GM18867 (cell line): Measurements from ENCODE around the gene BMI1.

Source experiments
- ATAC-seq: cut with Tn5 transposase; IDR thresholded peaks from one replicate; pipeline ENCODE4 v1.9.1; 2021; ENCODE audit warnings: mild to moderate bottlenecking, moderate library complexity; ENCODE audit not compliant: unreplicated experiment

The BMI1 gene

DNA sequence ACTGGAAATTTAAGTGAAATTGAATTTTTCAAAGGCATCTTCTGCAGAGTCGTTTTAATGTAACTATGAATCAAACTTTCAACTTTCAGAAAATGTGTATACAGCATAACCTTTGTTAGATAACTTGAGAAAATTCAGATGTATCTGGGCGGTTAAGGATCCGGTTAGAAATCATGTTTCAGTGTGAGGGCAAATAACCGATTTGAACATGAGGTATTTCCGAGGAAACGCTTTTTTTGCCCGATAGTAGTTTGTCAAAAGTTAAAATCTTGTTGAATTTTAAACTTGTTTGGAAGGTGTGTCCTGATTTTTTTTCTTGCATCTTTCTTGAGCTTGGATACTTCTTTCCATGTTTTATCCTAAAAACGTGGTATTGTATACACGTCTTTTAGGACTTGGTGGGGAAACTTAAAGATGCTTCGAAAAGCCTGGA, 1.3 kb upstream of the BMI1 start:
- no peak for ATAC-seq

DNA sequence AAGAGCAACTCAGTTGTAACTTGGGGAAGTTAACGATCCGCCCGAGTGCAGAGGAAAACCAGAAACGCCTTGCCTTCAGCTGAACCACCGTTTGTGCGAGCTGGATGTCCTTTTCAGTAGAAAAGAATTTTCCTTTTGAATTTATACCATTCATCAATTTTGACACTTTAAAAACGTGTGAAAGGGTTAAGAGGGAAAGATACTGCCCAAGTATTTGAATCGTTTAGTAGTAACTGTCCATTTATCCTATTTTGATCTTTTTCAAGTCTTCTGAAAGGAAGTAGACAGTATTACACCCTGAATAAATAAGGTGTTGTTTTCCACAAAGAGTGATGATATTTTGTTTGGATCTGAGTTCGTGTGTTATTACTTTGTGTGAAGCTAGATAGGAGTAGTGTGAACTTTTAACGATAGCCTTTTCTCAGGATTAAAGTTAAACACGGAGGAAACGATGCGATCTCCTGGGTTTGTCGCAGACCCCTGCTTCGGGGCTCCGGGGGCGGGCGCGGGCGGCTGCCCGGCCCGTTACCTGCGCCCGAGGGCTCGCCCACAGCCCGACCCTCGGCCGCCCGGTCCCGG, 830 bp upstream of the BMI1 start:
- ATAC-seq = no peak

DNA sequence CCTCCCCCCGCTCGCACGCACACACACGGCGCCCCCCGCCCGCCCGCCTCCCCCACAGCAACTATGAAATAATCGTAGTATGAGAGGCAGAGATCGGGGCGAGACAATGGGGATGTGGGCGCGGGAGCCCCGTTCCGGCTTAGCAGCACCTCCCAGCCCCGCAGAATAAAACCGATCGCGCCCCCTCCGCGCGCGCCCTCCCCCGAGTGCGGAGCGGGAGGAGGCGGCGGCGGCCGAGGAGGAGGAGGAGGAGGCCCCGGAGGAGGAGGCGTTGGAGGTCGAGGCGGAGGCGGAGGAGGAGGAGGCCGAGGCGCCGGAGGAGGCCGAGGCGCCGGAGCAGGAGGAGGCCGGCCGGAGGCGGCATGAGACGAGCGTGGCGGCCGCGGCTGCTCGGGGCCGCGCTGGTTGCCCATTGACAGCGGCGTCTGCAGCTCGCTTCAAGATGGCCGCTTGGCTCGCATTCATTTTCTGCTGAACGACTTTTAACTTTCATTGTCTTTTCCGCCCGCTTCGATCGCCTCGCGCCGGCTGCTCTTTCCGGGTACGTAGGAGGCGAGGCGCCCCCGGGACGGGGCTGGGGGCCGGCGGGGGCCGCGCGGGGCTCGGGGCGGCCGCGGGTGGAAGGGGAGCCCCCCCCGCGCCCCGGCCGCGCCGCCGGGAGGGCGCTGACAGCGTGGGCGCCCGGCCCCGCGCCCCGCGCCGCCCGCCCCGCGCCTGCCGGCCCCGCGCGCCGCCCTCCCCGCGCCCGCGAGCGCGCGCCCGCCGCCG, 441 bp downstream of the BMI1 start:
- peak; percentile 22 for ATAC-seq

DNA sequence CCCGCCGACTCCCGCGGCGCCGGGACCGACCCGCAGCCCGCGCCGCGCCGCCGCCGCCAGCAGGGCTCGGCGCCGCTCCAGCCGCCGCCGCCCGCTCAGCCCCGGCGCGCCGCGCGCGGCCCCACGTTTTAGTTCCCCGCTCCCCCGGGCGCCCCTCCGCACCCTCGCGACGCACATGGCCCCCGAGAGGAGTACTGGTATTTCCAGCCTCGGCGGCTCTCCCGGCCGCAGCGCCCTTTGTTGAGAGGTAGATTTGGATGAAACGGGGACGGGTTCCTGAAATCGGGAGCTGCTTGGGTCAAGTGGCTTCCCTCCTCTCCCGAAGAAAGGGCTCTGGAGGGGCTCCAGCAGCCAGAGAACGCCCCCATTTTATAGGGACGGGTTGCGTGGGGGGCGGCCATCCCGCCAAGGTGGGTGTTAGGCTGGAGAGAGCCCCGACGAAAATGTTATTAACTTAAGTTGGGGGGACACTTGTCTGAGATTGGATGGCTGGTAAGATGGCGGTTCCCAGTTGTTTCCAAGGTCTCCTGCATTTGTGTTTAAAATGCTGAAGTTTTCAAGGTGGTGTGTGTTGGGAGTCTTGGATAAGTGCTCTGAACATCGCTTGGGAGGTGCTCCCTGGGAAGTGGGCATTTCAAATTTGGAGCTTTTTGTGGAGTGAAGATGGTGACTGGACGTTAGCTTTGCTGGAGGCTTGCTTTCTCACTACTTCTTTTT, 1.2 kb downstream of the BMI1 start:
- ATAC-seq = no peak

DNA sequence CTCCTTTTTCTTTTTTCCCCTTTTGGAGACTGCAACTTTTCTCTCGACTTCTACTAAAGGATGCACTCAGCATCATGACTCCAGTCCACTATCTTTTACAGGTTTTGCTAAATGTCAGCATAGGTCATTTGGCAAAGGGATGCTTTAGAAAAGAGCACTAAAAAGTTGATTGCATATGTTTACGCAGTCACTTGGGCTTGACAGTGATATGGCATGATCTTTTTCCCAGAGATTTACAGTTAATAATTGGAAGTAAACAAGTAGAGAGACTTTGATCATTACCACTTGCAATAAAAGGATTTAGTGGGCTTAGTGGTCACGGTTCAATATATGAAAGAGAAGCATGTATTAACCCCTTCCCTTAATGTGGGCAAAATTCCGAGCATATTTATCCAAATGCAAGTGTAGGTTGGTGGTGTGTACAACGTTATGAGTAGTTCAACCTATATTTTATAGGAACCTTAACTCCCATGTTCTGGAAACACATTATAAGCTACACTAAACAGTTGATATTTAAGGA, 1.8 kb downstream of the BMI1 start:
- ATAC-seq = no peak

DNA sequence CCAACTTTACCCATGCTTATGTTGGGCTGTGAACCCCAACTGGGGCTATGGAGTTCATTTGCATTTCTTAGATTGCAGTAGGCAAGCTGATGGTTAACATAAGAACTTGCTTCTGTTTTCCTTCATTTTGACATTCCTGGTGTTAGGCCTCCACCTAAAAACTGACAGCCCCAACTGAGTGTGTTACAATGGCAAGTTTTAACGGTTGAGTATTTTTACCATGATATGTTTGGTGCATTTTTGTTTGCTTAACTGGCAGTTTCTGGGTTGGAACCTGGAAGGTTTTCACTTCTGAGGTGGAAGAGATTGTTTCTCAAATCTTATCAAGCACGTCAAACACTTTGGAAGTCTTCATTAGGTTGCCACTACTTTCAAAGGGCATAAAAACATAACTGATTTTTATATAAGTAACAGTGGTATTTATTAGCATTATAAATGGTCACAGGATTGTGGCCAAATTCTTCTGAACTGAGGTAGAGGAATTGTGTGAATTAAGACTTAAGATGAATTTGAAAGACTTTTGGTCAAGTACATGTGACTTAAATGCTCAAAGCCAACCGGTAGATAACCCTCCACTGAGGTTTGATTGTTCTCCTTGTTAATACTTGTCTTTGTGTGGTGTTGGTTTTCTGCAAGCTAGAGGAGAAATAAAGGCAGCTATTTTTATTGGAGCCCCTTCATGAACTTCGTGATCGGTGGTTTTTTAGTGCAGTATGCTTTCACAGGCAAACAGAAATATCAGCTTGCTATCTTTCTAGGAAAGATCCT, 2.8 kb downstream of the BMI1 start:
- ATAC-seq = no peak

DNA sequence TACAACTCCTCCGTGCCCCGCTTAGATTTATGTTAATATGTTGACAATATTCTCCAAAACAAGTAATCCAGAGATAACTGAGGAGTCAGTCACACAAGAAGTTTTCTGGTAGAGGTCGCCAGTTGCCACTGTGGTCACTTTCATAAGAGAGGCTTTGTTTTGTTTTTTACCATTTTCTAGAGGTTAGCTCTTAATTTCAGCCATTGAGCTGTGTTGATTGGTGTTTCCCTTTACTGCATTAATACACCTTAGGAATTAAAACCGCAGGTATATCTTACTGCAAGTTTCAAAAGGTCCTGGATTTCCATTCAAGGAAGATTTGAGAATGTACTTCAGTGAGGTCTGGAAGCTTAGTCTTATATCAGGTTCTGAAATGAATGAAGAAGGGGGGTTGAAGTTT, 3.5 kb downstream of the BMI1 start:
- no peak for ATAC-seq

DNA sequence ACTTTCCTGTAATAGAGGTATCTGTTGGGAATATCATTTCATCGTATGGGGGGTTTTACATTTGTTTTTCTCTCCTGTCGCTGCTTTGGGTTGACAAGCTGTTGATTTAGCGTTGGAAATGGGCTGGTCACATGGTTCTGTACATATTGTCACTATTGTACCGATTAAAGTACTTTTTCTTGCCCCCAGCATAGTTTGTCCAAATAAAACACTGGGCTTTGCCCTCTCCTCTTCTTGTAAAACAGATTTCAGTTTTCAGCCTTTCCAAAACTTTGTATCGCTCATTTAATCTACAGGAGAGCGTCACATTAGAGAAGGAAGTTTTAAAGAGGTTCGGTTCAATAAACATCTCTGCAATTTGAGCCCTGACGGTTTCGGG, 4.0 kb downstream of the BMI1 start:
- no peak for ATAC-seq

DNA sequence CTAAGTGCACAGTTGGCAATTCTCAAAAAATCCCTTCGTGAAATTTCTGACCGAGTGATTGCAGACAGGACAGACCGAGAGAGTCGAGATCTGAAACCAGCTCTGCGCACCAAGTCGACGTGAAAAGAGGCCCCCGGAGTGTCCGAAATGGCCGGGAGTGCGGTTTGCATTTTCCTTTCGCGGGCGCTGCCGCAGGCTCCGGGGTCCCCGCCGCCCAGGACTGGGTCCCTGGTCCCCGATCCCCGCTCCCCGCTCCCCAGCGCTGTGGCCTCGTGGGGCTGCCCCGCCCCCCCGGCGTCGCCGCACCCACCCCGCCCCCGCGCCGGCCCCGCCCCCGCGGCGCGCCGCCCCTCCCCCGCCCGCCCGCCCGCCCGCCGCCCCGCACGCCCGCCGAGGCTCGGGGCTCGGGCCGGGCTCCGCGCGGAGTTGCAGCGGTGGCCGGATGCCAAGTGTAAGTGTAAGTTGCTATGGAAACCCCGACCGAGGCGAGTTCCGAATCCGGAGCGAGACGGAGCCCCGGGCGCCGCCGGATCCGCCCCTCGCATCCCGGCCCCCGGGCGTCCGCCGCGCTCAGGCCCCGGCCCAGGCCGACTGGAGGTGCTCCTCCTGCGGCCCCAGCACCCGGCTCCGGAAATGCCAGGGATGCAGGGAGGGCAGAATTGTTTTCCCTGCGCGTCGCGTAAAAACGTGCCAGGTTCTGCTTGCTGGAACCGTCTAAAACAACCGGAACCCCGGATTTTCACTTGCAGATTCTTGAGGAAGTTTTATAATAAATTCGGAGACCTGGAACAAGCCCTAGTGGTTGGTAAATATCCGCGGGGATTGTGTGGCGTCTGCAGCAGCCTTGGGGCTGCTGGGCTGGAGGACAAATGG, 4.6 kb downstream of the BMI1 start:
- peak; percentile 50 for ATAC-seq

DNA sequence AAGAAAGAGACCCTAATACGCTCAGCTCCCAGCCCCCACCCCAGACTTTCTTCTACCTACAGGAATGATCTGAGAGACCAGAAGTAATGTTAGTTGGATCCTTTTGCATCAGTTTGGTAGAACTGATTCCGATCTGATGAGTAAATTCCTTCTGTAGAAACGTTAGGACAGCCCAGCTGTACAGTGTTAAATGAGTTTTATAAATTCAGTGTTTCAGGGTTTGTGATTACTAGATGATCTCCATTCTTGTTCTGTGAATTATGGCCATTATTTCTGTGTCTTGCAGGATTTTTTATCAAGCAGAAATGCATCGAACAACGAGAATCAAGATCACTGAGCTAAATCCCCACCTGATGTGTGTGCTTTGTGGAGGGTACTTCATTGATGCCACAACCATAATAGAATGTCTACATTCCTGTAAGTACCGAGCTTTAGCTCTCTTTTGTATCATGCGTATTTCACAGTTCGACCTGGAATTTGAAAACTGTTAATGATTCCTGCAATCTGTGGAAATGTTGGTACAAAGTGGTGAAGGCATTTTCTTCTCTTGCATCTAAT, 5.3 kb downstream of the BMI1 start:
- no peak for ATAC-seq

DNA sequence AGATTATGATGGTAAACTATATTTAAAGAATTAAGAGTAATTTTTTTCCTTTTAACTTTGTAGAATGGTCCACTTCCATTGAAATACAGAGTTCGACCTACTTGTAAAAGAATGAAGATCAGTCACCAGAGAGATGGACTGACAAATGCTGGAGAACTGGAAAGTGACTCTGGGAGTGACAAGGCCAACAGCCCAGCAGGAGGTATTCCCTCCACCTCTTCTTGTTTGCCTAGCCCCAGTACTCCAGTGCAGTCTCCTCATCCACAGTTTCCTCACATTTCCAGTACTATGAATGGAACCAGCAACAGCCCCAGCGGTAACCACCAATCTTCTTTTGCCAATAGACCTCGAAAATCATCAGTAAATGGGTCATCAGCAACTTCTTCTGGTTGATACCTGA, 8.3 kb downstream of the BMI1 start:
- ATAC-seq = no peak

DNA sequence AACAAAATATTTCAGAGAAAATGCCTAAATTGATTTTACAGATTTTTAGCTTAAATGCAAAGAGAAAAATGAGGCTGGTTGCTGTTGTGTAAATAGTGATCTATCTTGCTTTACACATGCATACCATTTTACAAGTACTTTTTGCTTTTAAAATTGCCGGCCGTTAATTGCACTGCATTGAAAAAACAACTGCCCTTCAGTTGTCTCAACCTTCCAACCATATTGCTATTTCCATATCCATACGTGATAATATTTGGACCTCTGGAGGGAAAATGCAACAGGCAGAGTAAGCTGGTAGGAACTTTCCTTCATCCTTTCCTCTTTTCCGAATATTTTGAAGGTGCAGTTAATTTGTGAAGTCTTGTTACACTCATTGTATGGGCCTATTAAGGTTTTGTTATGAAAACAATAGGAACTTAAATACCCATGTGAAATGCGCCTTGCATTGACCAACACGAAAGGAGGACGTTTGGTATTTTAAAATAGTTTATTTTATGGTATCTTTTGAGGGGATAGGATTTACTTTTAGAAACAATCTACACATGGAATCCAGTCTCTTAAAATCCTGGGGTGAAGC, 11.3 kb downstream of the BMI1 start:
- no peak for ATAC-seq

DNA sequence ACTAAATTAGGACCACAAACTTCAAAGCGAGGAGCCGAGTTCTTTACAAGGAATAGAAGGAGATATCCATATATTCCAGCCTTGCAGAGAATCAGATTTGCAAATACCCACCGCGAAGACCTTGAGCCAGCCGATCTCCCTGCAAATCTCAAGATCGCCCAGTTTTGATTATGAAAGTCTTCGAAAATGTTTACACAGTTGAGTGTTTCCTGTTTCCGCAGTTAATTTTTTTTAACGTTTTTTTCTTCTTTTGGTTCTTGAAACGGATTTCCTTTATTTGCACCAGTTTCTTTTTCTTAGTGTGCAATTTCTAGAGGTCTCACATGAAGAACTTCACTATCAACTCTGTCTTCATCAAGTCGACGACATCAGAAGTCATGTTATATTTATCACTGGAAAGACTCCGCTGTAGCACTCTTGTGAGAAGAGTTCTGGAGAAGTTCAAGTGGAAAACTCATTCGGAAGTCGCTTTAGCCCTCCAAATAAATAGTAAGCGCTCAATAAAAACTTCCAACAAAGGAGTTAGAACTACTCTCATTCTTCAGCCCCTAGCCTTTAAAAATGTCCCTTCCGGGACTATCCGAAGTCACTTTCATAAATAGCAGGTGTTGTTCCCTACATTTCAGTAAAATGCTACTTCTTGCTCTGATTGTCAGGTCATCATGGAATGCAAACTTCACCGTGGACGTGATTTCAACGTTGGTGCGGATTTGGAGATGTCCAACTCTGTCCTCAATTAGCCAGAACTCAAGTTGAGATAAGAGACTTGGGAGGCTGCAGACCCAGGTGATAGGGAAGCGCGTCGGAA, 12.5 kb downstream of the BMI1 start:
- ATAC-seq = no peak

DNA sequence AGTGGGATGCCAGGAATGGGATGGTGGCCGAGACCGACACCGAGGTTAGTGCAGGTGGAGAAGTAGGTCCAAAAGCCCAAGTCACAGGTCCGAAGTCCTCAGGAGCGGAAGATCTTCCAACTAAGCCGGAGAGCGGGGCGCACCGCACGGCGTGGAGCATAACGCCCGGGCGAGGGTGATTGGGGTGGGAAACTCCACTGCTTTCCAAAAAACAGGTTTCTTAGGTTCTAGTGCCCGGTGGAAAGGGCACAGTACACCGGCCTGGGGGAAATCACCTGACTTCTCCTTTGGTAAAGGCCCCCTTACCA, 13.0 kb downstream of the BMI1 start:
- no peak for ATAC-seq

DNA sequence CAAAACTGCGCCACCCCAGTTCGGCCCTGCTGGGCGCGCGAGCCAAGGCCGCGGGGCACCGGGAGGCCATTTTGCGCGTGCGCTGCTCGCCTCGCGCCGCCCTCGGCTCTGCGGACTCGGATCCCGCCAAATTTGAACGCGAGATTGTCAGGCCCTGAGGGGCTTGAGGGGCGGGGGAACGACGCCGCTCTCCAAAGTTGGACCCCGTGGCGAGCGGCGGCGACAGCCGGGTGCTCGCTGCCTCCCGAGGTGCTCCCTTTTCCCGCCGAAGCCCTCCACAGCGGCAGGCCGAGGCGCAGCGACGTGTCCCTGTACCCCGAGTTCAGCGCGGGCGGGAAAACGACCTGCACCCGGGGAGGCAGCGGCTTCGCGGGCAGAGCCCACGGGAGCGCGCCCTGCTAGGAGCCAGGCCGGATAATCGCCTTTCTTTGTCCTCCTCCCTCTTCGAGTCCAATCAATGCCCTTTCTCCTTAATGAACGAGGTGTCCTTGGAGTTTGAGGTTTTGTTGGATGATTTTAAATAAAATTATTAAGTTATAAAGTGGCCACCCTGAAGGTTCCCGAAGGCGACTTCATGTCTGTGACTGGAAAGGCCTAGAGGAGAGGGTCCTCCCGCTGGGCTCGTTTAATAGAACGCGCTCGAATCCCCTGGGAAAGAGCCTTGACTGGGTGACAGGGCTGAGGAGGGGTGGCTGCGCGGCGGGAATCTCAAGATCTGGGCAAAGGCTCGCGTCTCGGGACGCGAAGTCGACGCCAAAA, 13.7 kb downstream of the BMI1 start:
- ATAC-seq = no peak

DNA sequence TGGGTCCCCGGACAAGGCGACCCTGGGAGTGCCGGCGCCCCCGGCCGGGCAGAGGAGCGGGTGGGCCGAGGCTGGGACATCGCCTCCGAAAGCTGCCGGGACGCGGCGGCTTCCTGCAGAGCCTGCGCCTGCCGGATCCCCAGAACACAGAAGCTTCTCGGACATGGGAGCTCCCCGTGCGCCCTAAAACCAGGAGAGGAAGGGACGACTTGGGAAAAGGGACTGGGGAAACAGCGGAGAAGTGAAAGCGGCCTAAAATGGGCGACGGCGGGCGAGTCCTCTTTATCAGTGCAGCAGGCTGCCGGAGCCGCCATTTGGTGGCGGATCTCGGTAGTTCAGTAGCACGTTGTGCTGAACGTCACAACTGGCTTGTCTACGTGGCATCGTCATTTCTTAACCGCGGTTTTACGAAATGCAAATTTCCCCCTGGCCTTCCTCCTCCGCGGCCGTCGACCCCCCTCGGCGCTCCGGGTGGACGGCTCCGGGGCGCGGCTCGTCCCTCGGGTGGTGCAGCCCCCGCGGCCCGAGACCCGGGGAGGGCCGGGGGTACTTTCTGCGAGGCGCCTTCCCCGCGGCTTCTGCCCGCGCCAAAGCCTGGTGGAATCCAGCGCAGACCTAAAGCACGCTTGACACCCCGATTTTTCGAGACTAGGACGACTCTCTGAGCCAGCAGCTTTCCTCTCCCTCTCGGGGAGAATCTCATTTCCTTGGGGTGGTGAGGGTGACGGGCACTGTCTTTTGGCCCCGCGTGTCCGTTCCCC, 14.5 kb downstream of the BMI1 start:
- ATAC-seq = peak; percentile 41

DNA sequence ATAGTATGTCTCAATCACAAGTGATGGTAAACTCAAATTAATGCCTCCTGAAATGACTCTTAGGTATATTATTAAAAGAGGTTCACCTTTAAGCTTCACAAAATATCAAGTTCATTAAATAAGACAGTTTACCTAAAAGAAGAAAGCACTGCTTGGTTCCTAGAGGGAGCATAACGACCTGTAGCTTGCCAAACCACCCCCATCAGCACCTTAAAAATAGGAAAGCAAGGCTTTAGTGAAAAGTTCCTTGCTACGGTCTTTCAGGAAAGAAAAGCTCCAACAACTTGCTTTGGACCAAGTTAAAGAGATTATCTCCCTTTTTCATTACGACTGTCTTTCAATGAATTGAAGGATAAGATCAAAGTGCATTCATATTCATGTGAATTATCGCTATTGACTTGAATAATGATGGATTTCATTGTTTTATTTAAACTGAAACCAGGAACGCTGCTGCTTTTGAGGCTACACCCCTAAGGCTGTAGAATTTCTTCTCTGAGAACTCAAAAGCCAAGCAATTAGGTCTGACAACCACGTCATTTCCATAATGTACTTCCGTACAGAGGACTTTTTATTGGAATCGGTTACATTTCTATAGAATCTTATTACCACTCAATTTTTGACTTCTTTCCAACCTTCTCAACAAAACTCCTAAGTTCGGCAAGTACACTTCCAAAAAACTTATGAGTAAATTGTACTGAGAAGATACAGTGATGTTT, 17.4 kb downstream of the BMI1 start:
- no peak for ATAC-seq
